ENCODE measurements around the gene PRDM16.

DNA sequence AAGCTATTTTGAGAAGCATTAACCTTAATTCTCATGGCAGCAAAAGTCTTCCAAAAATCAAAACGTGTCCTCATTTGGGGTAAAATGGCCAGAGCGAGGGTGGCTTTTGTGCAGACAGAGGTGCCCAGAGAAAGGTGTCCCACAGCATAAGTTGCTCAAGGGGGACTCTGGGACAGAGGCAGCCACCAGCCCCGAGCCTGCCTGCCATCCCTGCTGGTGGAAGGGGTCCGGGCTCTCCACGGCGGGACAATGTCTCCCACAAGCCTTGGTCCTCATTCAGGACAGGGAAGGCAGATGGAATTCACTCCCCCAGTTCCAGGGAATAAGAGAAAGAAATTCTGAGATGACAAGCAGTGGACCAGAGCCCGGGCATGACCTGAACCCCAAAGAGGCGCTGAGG, 372.9 kb downstream of the PRDM16 start:
- TF ChIP-seq, protein P1, sequence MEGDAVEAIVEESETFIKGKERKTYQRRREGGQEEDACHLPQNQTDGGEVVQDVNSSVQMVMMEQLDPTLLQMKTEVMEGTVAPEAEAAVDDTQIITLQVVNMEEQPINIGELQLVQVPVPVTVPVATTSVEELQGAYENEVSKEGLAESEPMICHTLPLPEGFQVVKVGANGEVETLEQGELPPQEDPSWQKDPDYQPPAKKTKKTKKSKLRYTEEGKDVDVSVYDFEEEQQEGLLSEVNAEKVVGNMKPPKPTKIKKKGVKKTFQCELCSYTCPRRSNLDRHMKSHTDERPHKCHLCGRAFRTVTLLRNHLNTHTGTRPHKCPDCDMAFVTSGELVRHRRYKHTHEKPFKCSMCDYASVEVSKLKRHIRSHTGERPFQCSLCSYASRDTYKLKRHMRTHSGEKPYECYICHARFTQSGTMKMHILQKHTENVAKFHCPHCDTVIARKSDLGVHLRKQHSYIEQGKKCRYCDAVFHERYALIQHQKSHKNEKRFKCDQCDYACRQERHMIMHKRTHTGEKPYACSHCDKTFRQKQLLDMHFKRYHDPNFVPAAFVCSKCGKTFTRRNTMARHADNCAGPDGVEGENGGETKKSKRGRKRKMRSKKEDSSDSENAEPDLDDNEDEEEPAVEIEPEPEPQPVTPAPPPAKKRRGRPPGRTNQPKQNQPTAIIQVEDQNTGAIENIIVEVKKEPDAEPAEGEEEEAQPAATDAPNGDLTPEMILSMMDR (optimal IDR thresholded peaks at IDR 0.05 in 1 of 3, IDR thresholded peaks at IDR 0.05 in 1 of 3, conservative IDR thresholded peaks at IDR 0.05 in 1 of 3; ENCODE audit: extremely low read depth in 1 of 3, insufficient read depth in 2 of 3, low read length in 3 of 3) = no peak
- TF ChIP-seq EZH2 (IDR thresholded peaks at IDR 0.05; ENCODE audit: low read length) = no peak
